ENCODE measurements around the gene ZDHHC18. TPM values are rescaled to one million over a fixed set of nuclear protein-coding genes. Genes with fewer than 3 reads are reported as not detected.

ZDHHC18 gene
- polyA plus RNA-seq, 3 donors: 3.1 to 46.6 (median 6.0) TPM

GRCh38 chr1:26848499-26848898, 22.0 kb downstream of the ZDHHC18 start:
- Mint-ChIP-seq H3K36me3 (peaks cover 73 to 86% of the 10 kb centered on the region in 2 donors), H3K4me3 (no peak overlapping the region), H3K9me3 (no peaks in the 10 kb centered on the region), H3K4me1 (peaks cover 5% of the 10 kb centered on the region), H3K27ac (peak overlapping the region in 3 of 7 donors; percentile 15 to 55 (median 46)), H3K27me3 (ENCODE audit: low read depth in 3 of 3) (peaks cover 0 to 2% (median 0%) of the 10 kb centered on the region in 3 donors)
- Histone ChIP-seq H4K20me1 (ENCODE audit: insufficient read depth, low read length) (peaks cover 14% of the 10 kb centered on the region), H2AFZ (ENCODE audit: insufficient read depth, low read depth, low read length, poor library complexity, severe bottlenecking) (no peak overlapping the region), H3K79me2 (ENCODE audit: insufficient read depth, low read length) (no peaks in the 10 kb centered on the region), H3K36me3 (replicated peaks in 1 of 2; ENCODE audit: control insufficient read depth in 1 of 2, insufficient read depth in 2 of 2, low read length in 2 of 2) (peaks cover 60 to 81% of the 10 kb centered on the region in 2 donors), H3K27me3 (ENCODE audit: control insufficient read depth in 2 of 2, insufficient read depth in 2 of 2, low read length in 2 of 2) (no peaks in the 10 kb centered on the region), H3K4me2 (replicated peaks; ENCODE audit: extremely low read depth, low read length, poor library complexity, severe bottlenecking) (no peak overlapping the region), H3K4me1 (ENCODE audit: control insufficient read depth in 1 of 2, insufficient read depth in 2 of 2, low read length in 2 of 2) (no peaks in the 10 kb centered on the region), H3K9me3 (replicated peaks in 1 of 2; ENCODE audit: control insufficient read depth in 1 of 2, insufficient read depth in 1 of 2, low read length in 2 of 2) (no peaks in the 10 kb centered on the region), H3K4me3 (replicated peaks in 1 of 3; ENCODE audit: low read depth in 2 of 3, low read length in 3 of 3) (no peak overlapping the region), H3K27ac (ENCODE audit: low read depth in 1 of 2, low read length in 2 of 2) (no peak overlapping the region), H3K9ac (ENCODE audit: insufficient read depth, low read length, poor library complexity, severe bottlenecking) (no peak overlapping the region)
- WGBS (ENCODE audit: insufficient coverage): 91% methylated on average over 9 of the region's 10 CpGs
- intact Hi-C loops (cut with micrococcal nuclease): no loop called here
- no peak for TF ChIP-seq CTCF (IDR thresholded peaks at IDR 0.05)
- DNase-seq: peak in 1 of 3 donors; percentile 1

GRCh38 chr1:26848941-26849774, 22.7 kb downstream of the ZDHHC18 start:
- peaks cover 0 to 2% (median 0%) of the 10 kb centered on the region in 3 donors for H3K27me3 Mint-ChIP-seq (ENCODE audit: low read depth in 3 of 3)
- no peak overlapping the region for H3K4me2 ChIP-seq (replicated peaks; ENCODE audit: extremely low read depth, low read length, poor library complexity, severe bottlenecking)
- no peak overlapping the region for H3K4me3 ChIP-seq (replicated peaks in 1 of 3; ENCODE audit: low read depth in 2 of 3, low read length in 3 of 3)
- peaks cover 71 to 86% of the 10 kb centered on the region in 2 donors for H3K36me3 Mint-ChIP-seq
- no peaks in the 10 kb centered on the region for H3K4me1 ChIP-seq (ENCODE audit: control insufficient read depth in 1 of 2, insufficient read depth in 2 of 2, low read length in 2 of 2)
- no peaks in the 10 kb centered on the region for H3K27me3 ChIP-seq (ENCODE audit: control insufficient read depth in 2 of 2, insufficient read depth in 2 of 2, low read length in 2 of 2)
- WGBS (ENCODE audit: insufficient coverage): 95% methylated on average over 10 of the region's 10 CpGs
- H3K79me2 ChIP-seq (ENCODE audit: insufficient read depth, low read length): no peaks in the 10 kb centered on the region
- H3K27ac Mint-ChIP-seq: no peak overlapping the region
- TF ChIP-seq CTCF (IDR thresholded peaks at IDR 0.05): no peak
- H3K27ac ChIP-seq (ENCODE audit: low read depth in 1 of 2, low read length in 2 of 2): no peak overlapping the region
- DNase-seq: peak in 1 of 3 donors; percentile 4
- no peak overlapping the region for H3K9ac ChIP-seq (ENCODE audit: insufficient read depth, low read length, poor library complexity, severe bottlenecking)
- peaks cover 20% of the 10 kb centered on the region for H4K20me1 ChIP-seq (ENCODE audit: insufficient read depth, low read length)
- H3K4me1 Mint-ChIP-seq: peaks cover 5% of the 10 kb centered on the region
- H2AFZ ChIP-seq (ENCODE audit: insufficient read depth, low read depth, low read length, poor library complexity, severe bottlenecking): no peak overlapping the region
- peaks cover 66 to 81% of the 10 kb centered on the region in 2 donors for H3K36me3 ChIP-seq (replicated peaks in 1 of 2; ENCODE audit: control insufficient read depth in 1 of 2, insufficient read depth in 2 of 2, low read length in 2 of 2)
- H3K9me3 Mint-ChIP-seq: no peaks in the 10 kb centered on the region
- intact Hi-C loops (cut with micrococcal nuclease): no loop called here
- H3K4me3 Mint-ChIP-seq: no peak overlapping the region
- no peaks in the 10 kb centered on the region for H3K9me3 ChIP-seq (replicated peaks in 1 of 2; ENCODE audit: control insufficient read depth in 1 of 2, insufficient read depth in 1 of 2, low read length in 2 of 2)

Measured in CD14-positive monocyte (primary cell).